Measurements from ENCODE around the gene SH3RF1. TPM values are rescaled to one million over a fixed set of nuclear protein-coding genes. Genes with fewer than 3 reads are reported as not detected.
"Not testable (repeated sequence)": the region's sequence is repeated elsewhere in the genome, so short reads cannot be mapped to it uniquely, and the experiment has no call there.

The SH3RF1 gene
- total RNA-seq, 2 experiments from 2014 or later, result 0.34 TPM

DNA sequence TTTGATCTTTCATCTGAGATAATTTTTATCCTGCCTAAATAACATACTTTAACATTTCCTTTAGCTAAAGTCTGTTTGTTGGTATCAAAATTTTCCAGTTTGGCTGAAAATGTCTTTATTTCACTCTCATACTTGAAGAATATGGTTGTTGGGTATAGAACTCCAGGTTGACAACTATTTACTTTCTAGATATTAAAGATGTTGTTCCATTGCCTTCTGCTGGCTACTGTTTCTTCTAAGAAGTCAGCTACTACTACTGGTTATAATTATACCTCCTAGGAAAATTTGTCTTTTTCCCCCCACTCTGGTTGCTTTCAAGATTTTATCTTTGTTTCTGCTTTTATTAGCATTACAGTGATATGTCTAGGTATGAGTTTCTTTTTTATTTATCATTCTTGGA is 75.7 kb downstream of the SH3RF1 start:
- no peak overlapping the region for H3K27ac Mint-ChIP-seq
- H3K4me1 Mint-ChIP-seq (ENCODE audit: low read depth), result peaks cover under 1% of the 10 kb centered on the region
- DNase-seq, result no peak
- CTCF ChIA-PET, result no interaction called here
- POLR2A ChIA-PET, result no interaction called here
- intact Hi-C loops (cut with micrococcal nuclease), result no loop called here
- no peaks in the 10 kb centered on the region for H3K36me3 Mint-ChIP-seq (ENCODE audit: low read depth)
- H3K9me3 Mint-ChIP-seq, result peaks cover 5% of the 10 kb centered on the region
- no peak for ATAC-seq
- H3K4me3 Mint-ChIP-seq, result no peak overlapping the region
- peaks cover under 1% of the 10 kb centered on the region for H3K27me3 Mint-ChIP-seq
- TF ChIP-seq CTCF (IDR thresholded peaks at IDR 0.05), result no peak

GRCh38 chr4:169189968-169190367 is 80.8 kb downstream of the SH3RF1 start:
- H3K27ac Mint-ChIP-seq; ATAC-seq; H3K36me3 Mint-ChIP-seq (ENCODE audit: low read depth); H3K27me3 Mint-ChIP-seq; H3K9me3 Mint-ChIP-seq; POLR2A ChIA-PET; H3K4me1 Mint-ChIP-seq (ENCODE audit: low read depth); DNase-seq; CTCF ChIA-PET; intact Hi-C loops (cut with micrococcal nuclease); H3K4me3 Mint-ChIP-seq: not testable (repeated sequence)

DNA sequence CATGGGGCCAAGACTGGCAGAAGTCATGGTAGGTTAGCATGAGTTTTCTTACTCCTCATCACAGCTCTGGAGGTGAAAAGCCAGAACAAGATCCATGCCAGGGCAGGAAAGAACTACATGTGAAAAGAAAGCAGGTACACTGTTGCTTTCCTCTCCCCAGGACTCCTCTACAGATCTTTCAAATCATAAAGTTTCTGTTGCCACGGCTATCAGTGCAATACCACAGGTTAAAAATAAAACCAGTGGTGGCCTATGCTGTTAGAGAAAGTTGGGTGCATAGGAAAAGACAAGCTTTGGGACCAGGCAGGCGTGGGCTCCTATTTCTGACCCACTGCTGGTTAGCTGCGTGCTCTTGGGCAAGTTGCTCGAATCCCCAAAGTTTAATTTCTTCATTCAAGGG is 81.4 kb downstream of the SH3RF1 start:
- Mint-ChIP-seq H3K36me3 (ENCODE audit: low read depth) (no peaks in the 10 kb centered on the region), H3K27ac (no peak overlapping the region), H3K9me3 (no peaks in the 10 kb centered on the region), H3K4me1 (ENCODE audit: low read depth) (peaks cover 2% of the 10 kb centered on the region), H3K4me3 (no peak overlapping the region), H3K27me3 (peaks cover 8% of the 10 kb centered on the region)
- ChIA-PET CTCF (no interaction called here), POLR2A (no interaction called here)
- ATAC-seq (no peak), DNase-seq (no peak)
- no peak for TF ChIP-seq CTCF (IDR thresholded peaks at IDR 0.05)
- intact Hi-C loops (cut with micrococcal nuclease), result no loop called here

DNA sequence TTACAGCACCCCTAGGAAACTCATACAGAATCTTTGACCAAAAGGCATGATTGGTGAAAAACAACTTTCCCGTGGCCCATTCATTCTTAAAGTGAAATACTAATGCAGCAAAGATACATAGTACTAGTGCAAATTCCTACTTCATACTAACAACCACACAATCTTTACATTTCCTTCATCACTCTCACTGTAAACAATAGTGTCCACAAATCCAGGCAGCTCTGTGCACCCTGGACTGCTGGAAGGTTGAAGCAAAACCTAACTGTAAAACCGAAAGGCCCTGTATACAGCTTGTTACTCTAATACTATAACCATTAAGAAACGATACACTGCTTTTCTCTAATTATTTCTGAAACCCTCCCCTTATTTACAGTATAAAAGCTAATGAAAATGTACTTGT is 82.6 kb downstream of the SH3RF1 start:
- no peak for TF ChIP-seq CTCF (IDR thresholded peaks at IDR 0.05)
- Mint-ChIP-seq H3K36me3 (ENCODE audit: low read depth) (no peaks in the 10 kb centered on the region), H3K4me1 (ENCODE audit: low read depth) (peaks cover 2% of the 10 kb centered on the region), H3K9me3 (no peaks in the 10 kb centered on the region), H3K27ac (no peak overlapping the region), H3K4me3 (no peak overlapping the region), H3K27me3 (peaks cover 11% of the 10 kb centered on the region)
- ChIA-PET CTCF (no interaction called here), POLR2A (no interaction called here)
- DNase-seq (no peak), ATAC-seq (no peak)
- intact Hi-C loops (cut with micrococcal nuclease), result no loop called here

GRCh38 chr4:169185133-169185956 is 85.4 kb downstream of the SH3RF1 start:
- DNase-seq (no peak), ATAC-seq (no peak)
- Mint-ChIP-seq H3K4me1 (ENCODE audit: low read depth) (peaks cover 2% of the 10 kb centered on the region), H3K27me3 (peaks cover 12% of the 10 kb centered on the region), H3K27ac (no peak overlapping the region), H3K4me3 (no peak overlapping the region), H3K9me3 (no peaks in the 10 kb centered on the region), H3K36me3 (ENCODE audit: low read depth) (no peaks in the 10 kb centered on the region)
- CTCF ChIA-PET, result no interaction called here
- POLR2A ChIA-PET, result no interaction called here
- no peak for TF ChIP-seq CTCF (IDR thresholded peaks at IDR 0.05)
- intact Hi-C loops (cut with micrococcal nuclease), result no loop called here

All from activated CD8-positive, alpha-beta T cell treated with anti-CD3 and anti-CD28 coated beads for 36 hours (primary cell).